Measurements from ENCODE around the gene NECAB2.

Gene NECAB2

DNA sequence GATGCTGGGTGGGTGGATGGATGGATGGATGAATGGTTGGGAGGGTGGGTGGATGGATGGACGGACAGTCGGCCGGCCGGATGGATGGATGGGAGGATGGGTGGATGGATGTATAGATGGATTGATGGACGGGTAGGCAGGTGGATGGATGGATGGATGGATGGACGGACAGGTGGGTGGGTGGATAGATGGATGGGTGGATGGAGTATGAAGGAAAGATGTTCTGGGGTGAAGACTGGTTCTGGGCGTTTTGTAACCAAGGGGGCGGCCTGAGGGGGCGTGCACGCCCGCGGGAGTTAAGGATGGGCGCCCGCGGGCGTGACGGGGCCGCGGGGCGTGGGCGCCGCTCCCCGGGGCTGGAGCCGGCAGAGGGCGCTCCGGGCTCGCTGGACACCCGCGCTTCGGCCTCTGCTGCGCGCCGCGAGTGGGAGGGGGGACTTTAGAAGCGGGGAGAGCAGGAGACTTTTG lies at the start of gene NECAB2:
Gene NECAB2 (plus strand): TSS at position 407 of the 468 bp plus-strand sequence. CDS start 405 bp downstream, outside the sequence.
- TF ChIP-seq, protein P1, sequence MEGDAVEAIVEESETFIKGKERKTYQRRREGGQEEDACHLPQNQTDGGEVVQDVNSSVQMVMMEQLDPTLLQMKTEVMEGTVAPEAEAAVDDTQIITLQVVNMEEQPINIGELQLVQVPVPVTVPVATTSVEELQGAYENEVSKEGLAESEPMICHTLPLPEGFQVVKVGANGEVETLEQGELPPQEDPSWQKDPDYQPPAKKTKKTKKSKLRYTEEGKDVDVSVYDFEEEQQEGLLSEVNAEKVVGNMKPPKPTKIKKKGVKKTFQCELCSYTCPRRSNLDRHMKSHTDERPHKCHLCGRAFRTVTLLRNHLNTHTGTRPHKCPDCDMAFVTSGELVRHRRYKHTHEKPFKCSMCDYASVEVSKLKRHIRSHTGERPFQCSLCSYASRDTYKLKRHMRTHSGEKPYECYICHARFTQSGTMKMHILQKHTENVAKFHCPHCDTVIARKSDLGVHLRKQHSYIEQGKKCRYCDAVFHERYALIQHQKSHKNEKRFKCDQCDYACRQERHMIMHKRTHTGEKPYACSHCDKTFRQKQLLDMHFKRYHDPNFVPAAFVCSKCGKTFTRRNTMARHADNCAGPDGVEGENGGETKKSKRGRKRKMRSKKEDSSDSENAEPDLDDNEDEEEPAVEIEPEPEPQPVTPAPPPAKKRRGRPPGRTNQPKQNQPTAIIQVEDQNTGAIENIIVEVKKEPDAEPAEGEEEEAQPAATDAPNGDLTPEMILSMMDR (conservative IDR thresholded peaks at IDR 0.05; ENCODE audit: low read depth, low read length) = peak; percentile 49
- peak within 1 kb of the TSS; percentile 29 for H3K4me3 ChIP-seq (ENCODE audit: low read length)
- no peak for DNase-seq (ENCODE audit: low read depth)

DNA sequence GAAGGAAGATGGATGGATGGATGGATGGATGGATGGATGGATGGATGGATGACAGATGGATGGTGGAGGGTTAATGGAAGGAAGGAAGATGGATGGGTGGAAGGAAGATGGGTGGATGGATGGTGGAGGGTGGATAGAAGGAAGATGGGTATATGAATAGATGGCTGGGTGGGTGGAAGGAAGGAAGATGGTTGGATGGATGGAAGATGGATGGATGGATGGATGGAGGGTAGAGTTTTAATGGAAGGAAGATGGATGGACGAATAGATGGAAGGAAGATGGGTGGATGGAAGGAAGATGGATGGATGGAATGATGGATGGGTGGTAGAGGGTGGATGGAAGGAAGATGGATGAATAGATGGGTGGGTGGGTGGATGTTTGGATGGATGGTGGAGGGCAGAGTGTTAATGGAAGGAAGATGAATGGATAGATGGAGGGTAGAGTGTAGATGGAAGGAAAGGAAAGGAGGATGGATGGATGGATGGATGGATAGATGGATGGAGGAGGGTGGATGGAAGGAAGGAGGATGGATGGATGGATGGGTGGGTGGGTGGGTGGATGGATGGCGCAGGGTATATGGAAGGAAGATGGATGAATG lies 47.1 kb upstream of the NECAB2 start:
- TF ChIP-seq, protein P1 (conservative IDR thresholded peaks at IDR 0.05; ENCODE audit: low read depth, low read length) = no peak
- DNase-seq (ENCODE audit: low read depth) = no peak
- H3K4me3 ChIP-seq (ENCODE audit: low read length) = no peak overlapping the region

DNA sequence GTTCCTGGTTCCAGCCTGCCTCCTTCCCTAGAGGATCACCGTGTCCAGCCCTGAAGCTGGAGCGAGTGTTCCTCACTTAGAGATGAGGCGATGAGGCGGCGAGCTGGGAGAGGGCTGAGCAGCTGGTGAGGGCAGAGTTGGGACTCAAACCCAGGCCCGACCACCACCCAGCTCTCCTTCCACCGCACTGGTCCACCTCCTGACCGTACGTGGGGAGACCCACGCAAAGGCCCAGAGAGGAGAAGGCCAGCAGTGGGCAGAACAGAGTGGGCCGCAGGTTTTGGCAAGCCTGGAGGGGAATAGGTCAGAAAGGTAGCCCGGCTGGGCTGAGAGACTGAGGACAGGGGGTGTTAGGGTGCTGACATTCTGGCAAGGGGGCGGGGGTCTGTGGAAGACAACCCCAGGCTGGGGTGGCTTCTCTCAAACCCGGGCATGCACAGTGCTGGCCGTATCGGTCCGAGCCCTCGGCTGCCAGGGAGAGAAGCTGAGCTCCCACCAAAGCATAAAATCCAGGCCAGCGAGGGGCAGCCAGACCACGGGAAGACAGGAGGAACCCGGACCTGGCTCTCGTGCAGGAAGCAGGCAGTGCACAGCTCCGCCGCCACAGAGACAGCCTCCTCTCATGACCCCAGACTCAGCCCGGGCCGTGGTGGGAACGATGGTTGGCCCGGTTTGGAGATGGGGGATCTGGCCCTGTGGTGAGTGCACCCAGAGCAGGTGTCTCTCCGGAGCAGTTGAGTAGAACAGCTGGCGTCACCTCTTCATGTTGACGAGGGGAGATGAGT lies 44.3 kb upstream of the NECAB2 start:
- DNase-seq (ENCODE audit: low read depth) = no peak
- TF ChIP-seq, protein P1 (conservative IDR thresholded peaks at IDR 0.05; ENCODE audit: low read depth, low read length) = no peak
- no peak overlapping the region for H3K4me3 ChIP-seq (ENCODE audit: low read length)

DNA sequence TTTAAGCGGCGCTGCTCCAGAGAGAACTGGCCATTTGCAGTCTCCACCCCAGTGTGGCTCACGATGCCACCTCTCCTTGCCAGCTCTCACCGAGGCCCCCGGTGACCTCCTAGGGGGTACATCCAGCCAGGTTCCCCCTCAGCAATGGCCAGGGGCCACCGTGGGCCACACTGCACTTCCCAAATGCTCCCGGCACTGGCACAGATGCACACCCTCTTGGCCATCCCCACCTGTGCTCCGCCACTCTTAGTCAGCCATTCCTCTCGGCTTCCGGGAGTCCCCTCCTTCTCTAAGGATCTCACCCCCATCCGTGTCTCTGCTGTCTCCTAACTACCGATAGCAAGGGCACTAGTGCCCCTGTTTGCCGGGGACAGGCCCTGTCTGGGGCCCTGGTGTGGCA lies 43.4 kb upstream of the NECAB2 start:
- no peak for DNase-seq (ENCODE audit: low read depth)
- TF ChIP-seq, protein P1 (conservative IDR thresholded peaks at IDR 0.05; ENCODE audit: low read depth, low read length) = no peak
- H3K4me3 ChIP-seq (ENCODE audit: low read length) = no peak overlapping the region

DNA sequence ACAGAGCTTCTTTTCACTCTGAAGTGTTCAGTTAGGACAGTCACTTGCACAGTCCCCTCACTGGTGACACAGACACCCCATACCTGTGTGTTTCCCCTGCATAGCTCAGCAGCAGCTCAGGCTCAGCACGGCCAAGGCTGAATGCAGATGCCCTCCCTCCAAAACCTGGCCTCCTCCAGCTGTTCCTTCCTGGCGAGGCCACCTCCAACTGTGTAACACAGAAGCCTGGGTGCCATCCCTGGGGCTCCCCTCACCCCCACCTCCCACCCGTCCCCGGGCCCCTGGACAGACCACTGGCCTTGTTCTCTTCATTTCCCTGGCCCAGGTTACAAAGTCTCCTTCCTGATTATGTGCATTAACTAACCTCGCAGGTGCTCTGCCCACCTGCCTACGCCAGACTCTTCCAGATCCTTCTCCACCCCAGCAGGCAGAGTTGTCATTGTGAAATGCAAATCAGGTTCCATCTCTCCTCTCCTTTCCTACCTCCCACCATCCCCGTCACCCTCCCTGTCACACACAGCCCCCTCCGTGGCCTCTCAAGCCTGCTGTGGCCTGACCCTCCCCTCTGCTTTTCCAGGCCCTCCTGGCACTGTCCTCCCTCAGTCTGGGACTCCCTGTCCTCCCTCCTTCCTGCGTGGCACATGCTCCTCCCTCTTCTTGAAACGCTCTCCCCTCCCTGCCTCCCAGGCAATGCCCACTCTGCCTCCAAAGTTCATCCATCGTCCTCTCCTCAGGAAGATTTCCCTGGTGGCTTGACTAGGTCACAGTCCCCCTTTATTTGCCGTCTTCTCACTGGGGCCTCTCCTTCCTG lies 42.7 kb upstream of the NECAB2 start:
- TF ChIP-seq, protein P1 (conservative IDR thresholded peaks at IDR 0.05; ENCODE audit: low read depth, low read length) = no peak
- DNase-seq (ENCODE audit: low read depth) = no peak
- no peak overlapping the region for H3K4me3 ChIP-seq (ENCODE audit: low read length)

DNA sequence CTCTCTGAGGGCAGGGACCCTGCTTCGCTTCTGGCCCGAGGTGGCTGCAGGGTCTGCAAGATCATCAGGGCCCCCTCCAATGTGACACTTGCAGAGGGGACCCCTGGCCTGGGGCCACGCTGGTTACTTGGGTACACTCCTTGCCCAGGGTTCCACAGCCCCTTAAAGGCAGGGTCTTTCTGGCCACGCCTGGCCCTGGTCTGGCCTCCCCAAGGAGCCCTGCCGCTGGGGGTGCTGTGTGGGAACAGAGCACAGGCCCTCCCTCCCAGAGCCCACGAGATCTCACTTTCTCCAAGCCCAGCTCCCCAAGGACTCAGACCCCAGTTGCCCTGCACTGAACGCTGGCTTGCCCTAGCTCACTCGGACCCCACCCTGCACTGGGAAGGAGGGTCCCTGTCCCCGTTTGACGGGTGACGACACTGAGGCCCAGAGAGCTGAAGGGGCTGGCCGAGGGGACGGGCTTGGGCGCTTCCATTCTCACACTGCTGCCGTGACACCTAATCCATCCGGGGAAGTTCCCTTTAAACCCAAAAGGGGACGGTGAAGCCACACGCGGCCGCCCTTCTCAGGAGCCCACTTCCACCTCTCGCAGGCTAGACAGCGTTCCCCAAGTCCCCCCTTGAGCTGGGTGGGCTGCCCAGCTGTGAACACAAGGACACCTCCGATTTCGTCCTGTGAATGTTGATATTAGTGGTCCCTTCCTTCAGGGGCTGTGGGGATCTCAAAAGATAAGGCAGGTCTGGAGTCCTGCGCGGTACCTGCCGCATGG lies 41.9 kb upstream of the NECAB2 start:
- TF ChIP-seq, protein P1 (conservative IDR thresholded peaks at IDR 0.05; ENCODE audit: low read depth, low read length) = no peak
- no peak overlapping the region for H3K4me3 ChIP-seq (ENCODE audit: low read length)
- no peak for DNase-seq (ENCODE audit: low read depth)
